ENCODE data around the gene LPP. TPM values are rescaled to one million over a fixed set of nuclear protein-coding genes. Genes with fewer than 3 reads are reported as not detected.

The LPP gene
- total RNA-seq, 3 donors from 2014 or later, result 15.5 to 19.2 (median 16.5) TPM

DNA sequence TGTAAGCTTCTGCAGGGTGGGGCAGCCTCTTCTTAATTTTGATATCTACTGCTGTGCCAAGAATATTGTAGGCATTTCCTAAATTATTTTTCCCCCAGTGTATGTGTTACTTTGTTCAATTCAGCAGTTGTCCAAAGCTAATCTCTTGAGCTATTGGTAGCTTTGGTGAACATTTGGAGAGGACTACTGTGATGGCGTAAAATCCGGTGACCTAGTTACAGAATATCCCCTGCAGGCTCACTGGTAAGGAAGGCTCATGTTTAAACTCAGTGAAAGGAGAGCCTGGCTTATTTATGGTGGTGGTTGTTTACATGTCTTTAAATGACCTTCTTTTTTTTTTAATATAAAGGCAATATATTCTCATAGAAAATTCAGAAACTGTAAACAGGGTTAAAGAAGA is 105.6 kb downstream of the LPP start:
- Mint-ChIP-seq H3K36me3 (ENCODE audit: insufficient read depth) (peaks cover 14% of the 10 kb centered on the region), H3K4me1 (ENCODE audit: low read depth) (peaks cover 16% of the 10 kb centered on the region)
- no peak for ATAC-seq

DNA sequence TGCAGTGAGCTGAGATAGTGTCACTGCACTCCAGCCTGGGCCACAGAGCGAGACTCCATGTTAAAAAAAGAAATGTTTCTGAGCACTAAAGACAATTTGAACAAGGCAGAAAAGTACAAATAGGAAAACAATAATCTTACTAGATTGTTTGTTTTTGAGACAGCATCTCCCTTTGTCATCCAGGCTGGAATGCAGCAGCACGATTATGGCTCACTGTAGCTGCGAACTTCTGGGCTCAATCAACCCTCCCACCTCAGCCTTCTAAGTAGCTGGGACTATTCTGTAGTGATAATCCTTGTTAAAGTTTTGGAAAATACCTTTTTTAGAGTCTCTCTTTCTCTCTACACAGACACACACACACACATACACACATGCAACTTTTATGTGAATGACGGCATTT is 107.1 kb downstream of the LPP start:
- H3K27me3 Mint-ChIP-seq (ENCODE audit: low read depth), result no peaks in the 10 kb centered on the region
- no peak for ATAC-seq

More for the DNA sequence above, 105.6 kb downstream of the LPP start:
- Mint-ChIP-seq H3K9me3 (no peaks in the 10 kb centered on the region), H3K4me3 (no peak overlapping the region), H3K27me3 (ENCODE audit: low read depth) (no peaks in the 10 kb centered on the region)
- no peak for DNase-seq

DNA sequence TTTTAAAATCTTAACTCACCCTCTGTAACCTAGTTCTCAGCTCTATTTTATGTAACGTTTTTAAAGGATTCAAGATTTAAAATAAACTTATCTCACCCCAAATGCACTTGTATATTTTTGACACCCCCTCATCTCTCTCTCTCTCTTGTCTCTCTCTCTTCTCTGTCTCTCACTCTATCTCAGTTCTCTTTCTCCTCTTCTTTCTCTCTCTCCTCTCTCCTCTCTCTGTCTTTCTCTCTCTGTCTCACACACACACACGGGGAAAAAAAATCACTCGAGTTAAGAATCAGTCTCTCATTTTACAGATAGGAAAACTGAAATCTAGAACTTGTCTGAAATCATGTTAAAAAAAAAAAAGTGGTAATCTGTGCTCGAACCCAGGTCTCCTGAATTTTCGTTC is 108.5 kb downstream of the LPP start:
- Mint-ChIP-seq H3K4me3 (no peak overlapping the region), H3K36me3 (ENCODE audit: insufficient read depth) (peaks cover 14% of the 10 kb centered on the region), H3K4me1 (ENCODE audit: low read depth) (peaks cover 2% of the 10 kb centered on the region), H3K9me3 (no peaks in the 10 kb centered on the region), H3K27me3 (ENCODE audit: low read depth) (no peaks in the 10 kb centered on the region)
- no peak for ATAC-seq
- no peak for DNase-seq

More for the DNA sequence above, 107.1 kb downstream of the LPP start:
- DNase-seq, result no peak
- peaks cover 12% of the 10 kb centered on the region for H3K4me1 Mint-ChIP-seq (ENCODE audit: low read depth)
- no peaks in the 10 kb centered on the region for H3K9me3 Mint-ChIP-seq
- no peak overlapping the region for H3K4me3 Mint-ChIP-seq
- peaks cover 14% of the 10 kb centered on the region for H3K36me3 Mint-ChIP-seq (ENCODE audit: insufficient read depth)

DNA sequence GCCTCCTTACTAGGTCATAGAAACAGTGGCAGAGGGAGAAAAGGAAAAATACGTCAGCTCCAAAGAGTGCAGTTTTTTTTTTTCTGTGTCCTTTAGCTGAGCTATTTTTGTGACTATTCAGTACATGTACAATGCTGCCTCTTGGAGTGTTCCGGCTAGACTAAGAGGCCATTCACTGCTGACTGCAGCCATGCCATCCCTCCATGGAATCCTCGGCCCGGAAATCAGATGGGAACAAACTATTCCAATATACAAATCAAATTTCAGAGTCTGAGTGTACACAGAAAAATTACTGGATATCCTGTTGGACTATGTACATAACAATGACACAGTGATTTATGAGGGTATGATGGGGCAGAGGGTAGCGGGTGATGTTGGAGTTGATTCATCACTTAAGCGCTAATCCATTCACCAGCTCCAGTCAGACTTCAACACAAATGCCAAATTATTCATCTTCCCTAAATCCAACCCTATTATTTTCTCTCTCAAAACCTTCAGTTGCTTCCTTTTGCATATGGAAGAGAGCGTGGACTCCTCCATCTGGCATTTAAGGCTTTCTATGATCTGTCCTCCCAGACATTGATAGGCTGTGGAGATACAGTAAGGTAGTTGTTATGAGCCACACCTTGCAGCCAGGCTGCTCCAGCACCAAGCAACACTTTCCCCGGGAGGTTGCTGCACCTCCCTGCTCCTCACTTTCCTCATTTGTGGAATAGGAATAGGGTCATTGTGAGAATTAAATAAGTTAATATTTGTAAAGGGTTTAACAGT is 109.1 kb downstream of the LPP start:
- Mint-ChIP-seq H3K27me3 (ENCODE audit: low read depth) (no peaks in the 10 kb centered on the region), H3K4me1 (ENCODE audit: low read depth) (peaks cover under 1% of the 10 kb centered on the region), H3K9me3 (no peaks in the 10 kb centered on the region), H3K36me3 (ENCODE audit: insufficient read depth) (peaks cover 16% of the 10 kb centered on the region), H3K4me3 (no peak overlapping the region)
- ATAC-seq, result no peak
- no peak for DNase-seq

DNA sequence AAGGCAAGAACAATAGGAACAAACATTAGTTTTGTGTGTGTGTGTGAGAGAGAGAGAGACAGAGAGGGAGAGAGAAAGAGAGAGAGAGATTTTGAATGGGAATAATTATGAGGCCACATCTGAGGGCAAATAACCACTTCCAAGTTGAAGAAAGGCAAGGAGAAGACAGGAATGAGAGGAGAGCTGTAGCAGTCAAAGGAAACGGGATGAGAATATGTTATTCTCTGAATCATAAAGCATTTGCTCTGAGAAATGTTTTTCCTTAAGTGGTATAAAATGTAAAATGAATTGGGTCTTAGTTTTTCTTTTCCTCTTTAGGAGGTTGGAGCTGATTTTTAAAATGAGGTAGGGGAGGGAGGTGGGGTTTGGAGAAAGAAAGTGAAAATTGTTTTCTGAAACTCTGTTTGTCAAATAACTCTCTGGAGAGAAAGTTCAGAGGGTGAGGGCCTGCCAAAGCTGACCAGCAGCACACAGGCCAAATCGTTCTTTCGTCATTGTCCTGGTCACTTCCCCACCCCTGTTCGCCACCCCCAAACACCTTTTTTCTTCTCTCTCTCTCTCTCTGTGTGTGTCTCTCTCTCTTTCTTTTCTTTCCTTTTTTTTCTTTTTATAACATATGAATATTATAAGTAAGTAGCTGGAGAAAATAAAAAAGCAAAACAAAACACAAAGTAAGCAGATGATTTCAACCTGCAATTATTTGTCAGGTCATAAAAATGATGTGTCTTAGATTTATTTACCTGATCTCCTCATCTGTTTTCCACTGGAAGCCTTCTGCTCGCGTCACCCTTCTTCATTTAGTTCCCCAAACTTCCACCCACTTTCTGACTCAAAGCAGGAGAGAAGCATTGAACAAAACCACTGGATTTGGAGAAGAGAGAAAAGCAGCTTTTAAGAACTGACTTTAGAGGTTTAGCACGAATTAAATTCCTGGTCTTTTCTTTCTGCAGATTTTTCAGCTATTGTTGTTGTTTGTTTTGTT is 110.6 kb downstream of the LPP start:
- Mint-ChIP-seq H3K4me3 (no peak overlapping the region), H3K27me3 (ENCODE audit: low read depth) (no peaks in the 10 kb centered on the region), H3K4me1 (ENCODE audit: low read depth) (peaks cover 4% of the 10 kb centered on the region), H3K9me3 (no peaks in the 10 kb centered on the region), H3K36me3 (ENCODE audit: insufficient read depth) (peaks cover 10% of the 10 kb centered on the region)
- no peak for ATAC-seq
- no peak for DNase-seq

DNA sequence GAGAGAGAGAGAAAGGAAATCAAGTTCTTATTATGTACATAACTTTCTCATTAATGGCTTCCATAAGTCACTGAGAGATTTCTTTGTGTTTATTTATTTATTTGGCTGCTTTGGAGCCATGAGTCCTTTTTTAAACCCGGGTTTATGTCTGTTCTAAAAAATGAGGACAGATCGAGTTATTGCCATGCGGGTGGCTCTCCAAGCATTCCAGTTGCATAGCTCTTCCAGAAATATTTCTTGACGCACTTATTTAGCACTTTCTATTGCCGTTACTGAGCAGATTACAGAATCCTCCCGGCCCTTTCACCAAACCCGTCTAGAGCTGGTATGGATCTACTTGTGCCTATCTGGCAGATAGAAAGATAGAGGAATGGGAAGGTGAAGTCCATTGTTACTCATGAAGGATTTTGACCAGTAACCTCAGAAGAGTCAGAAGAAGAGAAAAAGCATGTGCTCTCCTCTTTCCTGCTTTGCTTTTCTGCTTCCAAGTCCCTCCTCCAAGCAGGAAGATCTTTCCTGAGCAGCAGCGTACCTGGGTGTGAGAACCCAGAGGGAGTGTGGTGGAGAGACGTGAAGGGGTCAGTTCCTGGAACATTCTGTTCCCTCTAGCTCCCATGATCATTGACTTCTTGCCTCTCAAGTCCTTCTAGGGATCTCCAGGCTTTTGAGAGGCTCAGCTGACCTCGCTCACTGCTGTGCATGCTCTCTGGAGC is 112.8 kb downstream of the LPP start:
- Mint-ChIP-seq H3K4me3 (no peak overlapping the region), H3K4me1 (ENCODE audit: low read depth) (peaks cover 14% of the 10 kb centered on the region), H3K9me3 (no peaks in the 10 kb centered on the region), H3K27me3 (ENCODE audit: low read depth) (no peaks in the 10 kb centered on the region), H3K36me3 (ENCODE audit: insufficient read depth) (peaks cover 19% of the 10 kb centered on the region)
- DNase-seq (no peak), ATAC-seq (no peak)

DNA sequence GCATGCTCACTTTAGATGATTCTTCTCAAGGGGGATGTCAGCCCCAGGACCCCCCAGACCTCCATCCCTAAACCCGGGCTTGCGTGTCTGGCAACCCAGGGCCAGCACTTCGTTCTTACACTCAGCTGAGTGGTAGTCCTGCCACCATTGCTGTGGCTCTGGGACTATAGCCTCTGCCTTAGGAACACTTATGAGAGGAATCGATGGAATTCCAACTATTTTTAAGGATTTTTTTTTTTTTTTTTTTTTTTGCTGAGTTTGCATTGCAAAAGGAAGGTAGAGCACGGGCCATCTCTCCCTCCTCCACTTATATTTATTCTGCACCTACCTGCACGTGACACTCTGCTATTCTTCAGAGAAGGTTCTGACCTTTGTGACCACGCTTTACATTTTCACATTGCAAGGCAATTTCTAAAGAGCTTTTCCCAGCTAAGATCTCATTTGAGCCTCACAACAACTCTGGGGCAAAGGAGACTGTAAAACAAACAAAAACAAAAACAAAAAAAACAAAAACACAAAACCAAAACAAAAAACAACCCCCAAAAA is 113.9 kb downstream of the LPP start:
- Mint-ChIP-seq H3K4me3 (no peak overlapping the region), H3K36me3 (ENCODE audit: insufficient read depth) (peaks cover 17% of the 10 kb centered on the region), H3K27me3 (ENCODE audit: low read depth) (no peaks in the 10 kb centered on the region), H3K4me1 (ENCODE audit: low read depth) (peaks cover 22% of the 10 kb centered on the region), H3K9me3 (no peaks in the 10 kb centered on the region)
- ATAC-seq (no peak), DNase-seq (no peak)

DNA sequence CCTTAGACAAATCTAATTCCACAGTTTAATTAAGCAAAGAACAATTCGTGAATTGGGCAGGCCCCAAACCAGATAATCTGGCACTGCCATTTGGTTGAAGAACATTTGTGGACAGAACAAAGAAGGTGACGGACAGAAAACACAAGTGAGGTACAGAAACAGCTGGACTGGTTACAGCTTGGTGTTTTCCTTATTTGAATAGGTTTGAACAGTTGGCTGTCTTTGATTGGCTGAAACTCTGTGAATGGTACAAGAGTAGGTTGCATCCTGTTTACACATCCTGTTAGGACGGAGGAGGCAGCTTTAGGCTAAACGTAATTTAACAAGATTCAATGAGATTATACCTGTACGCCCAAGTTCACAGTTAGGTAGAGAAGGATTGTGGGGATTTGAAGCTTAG is 114.4 kb downstream of the LPP start:
- peaks cover 25% of the 10 kb centered on the region for H3K4me1 Mint-ChIP-seq (ENCODE audit: low read depth)
- H3K9me3 Mint-ChIP-seq, result no peaks in the 10 kb centered on the region
- ATAC-seq (no peak), DNase-seq (no peak)
- H3K4me3 Mint-ChIP-seq, result no peak overlapping the region
- no peaks in the 10 kb centered on the region for H3K27me3 Mint-ChIP-seq (ENCODE audit: low read depth)
- peaks cover 15% of the 10 kb centered on the region for H3K36me3 Mint-ChIP-seq (ENCODE audit: insufficient read depth)

DNA sequence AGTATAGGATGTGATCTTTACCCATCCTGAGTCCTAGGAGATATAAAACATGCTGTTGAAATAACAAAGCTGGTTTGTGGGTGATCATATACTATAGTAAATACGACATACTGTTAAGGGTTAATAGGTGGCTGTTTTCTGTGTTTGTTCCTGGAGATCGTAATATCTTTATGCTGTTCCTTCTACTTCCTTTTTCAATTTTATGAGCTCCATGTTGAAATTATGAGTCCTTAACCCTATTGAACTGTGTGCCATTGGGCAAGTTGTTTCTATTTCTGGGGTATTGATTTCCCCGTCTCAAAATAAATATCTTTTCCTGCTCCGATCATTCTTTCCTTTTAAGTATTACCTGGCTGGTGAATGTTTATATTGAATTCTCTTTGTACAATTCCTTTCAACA is 115.1 kb downstream of the LPP start:
- no peaks in the 10 kb centered on the region for H3K9me3 Mint-ChIP-seq
- DNase-seq, result no peak
- H3K36me3 Mint-ChIP-seq (ENCODE audit: insufficient read depth), result peaks cover 15% of the 10 kb centered on the region
- no peaks in the 10 kb centered on the region for H3K27me3 Mint-ChIP-seq (ENCODE audit: low read depth)
- peaks cover 27% of the 10 kb centered on the region for H3K4me1 Mint-ChIP-seq (ENCODE audit: low read depth)
- no peak for ATAC-seq
- H3K4me3 Mint-ChIP-seq, result no peak overlapping the region

DNA sequence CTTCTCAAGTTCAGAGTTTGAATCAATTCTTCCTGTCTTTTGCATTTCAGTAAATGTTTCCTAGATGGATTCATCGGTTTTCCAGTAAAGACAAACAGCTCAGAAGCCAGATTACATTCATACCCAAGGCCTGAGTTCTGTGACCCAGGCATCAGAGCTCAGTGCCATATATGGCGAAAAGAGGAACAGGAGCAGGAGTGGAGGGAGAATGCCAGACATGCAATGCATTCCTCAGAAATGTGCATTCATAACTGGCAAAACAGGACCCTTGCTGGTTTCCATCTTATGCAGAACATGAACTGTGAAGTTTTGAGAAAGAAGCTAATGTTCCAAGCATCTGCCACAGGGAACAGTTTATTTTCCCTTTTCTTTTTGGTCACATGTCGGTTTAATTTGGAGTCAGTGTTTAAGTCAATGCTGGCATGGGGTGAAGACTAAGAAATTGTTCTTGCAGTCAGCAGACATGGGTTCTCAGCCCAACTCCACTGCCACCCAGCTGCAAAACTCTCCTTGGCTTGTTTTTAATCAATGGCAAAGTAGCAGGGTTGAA is 116.5 kb downstream of the LPP start:
- peaks cover 15% of the 10 kb centered on the region for H3K36me3 Mint-ChIP-seq (ENCODE audit: insufficient read depth)
- H3K4me3 Mint-ChIP-seq, result no peak overlapping the region
- no peaks in the 10 kb centered on the region for H3K27me3 Mint-ChIP-seq (ENCODE audit: low read depth)
- H3K4me1 Mint-ChIP-seq (ENCODE audit: low read depth), result peaks cover 28% of the 10 kb centered on the region
- DNase-seq, result no peak
- no peaks in the 10 kb centered on the region for H3K9me3 Mint-ChIP-seq
- no peak for ATAC-seq

DNA sequence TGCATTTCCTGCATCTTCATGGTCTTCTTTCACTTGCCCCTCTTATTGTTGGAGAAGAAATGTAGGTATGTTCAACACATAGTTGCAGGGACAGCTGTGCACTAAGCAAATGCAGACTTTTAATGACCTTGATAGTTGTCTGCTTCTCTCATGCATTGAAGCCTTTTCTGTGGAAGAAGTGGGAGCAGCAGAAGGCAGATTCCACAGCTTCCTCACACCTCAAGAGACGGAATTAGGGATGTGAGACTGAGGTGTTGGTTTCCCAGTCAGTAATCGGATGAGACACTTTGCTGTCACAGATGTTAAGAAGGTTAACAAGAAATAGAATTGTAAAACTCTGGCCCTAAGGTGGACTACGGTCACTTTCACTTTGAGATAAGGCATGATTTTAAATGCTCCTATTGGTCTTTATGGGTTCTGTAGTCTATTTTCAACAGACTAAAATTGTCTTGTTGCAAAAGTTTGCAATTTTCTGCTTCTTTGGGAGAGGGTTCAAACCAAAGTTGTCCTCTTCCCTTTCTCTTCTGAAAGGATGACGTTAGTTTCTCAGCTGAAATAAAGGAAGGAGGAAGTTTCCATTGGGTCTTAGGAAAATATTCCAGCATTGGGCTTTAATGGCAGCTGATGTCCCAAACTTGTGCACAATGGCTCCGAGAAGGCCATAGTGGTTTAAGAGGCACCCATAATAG is 117.4 kb downstream of the LPP start:
- ATAC-seq, result no peak
- Mint-ChIP-seq H3K9me3 (no peaks in the 10 kb centered on the region), H3K4me3 (no peak overlapping the region), H3K27me3 (ENCODE audit: low read depth) (no peaks in the 10 kb centered on the region), H3K36me3 (ENCODE audit: insufficient read depth) (peaks cover 17% of the 10 kb centered on the region), H3K4me1 (ENCODE audit: low read depth) (peaks cover 28% of the 10 kb centered on the region)
- no peak for DNase-seq

DNA sequence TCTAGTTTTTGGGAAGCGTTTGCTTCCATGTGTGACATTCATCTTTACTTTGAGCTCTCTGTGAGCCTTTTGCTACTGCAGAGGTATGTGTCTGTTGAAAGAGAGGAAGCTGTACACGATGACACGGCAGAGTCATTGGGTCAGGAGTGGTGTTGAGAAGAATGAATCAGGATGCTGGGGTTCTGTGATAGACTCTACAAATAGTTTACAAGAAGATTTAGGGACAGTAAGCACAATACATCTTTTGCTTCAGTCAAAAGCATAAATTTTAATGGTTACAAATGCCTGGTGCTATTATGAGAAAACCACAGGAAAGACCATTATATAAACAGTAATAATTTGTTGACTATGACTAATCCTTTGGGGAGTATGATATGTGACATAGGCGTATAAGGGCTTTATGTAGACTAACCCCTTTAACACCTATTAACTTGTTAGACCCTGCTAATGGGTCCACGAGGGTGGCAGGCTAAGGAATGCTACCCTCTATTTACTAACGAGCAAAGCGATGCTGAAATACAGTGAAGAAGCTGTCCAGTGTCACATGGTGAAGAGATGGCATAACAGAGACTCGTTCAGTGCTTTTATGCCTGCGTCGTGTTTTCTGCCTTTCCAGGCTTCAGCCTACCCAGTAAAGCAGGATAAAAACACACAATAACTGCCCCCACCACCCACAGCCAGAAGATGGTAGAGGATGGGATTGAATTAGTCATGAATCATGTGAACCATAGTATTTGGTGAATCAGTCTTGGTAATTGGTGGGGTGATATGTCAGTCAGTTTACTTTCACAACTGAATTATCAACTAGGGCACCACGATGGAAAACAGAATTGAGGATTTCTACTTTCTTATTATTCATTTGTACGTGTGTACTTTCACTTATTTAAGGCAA is 118.8 kb downstream of the LPP start:
- DNase-seq (no peak), ATAC-seq (peak; percentile 66 to 70)
- no peak overlapping the region for H3K4me3 Mint-ChIP-seq
- peaks cover 30% of the 10 kb centered on the region for H3K4me1 Mint-ChIP-seq (ENCODE audit: low read depth)
- H3K27me3 Mint-ChIP-seq (ENCODE audit: low read depth), result no peaks in the 10 kb centered on the region
- H3K9me3 Mint-ChIP-seq, result no peaks in the 10 kb centered on the region
- peaks cover 19% of the 10 kb centered on the region for H3K36me3 Mint-ChIP-seq (ENCODE audit: insufficient read depth)
